ENCODE results near the gene CIAO2A.

The CIAO2A gene

GRCh38 chr15:64044300-64045100 is 49.1 kb downstream of the CIAO2A start:
- no peak for DNase-seq (ENCODE audit: low read depth in 2 of 2)

GRCh38 chr15:64038878-64039610 is 54.6 kb downstream of the CIAO2A start:
- no peak for DNase-seq (ENCODE audit: low read depth in 2 of 2)

GRCh38 chr15:64037966-64038365 is 55.7 kb downstream of the CIAO2A start:
- DNase-seq (ENCODE audit: low read depth in 2 of 2): no peak

- DNase-seq (ENCODE audit: low read depth in 2 of 2): no peak
These were observed 56.5 kb downstream of the CIAO2A start for GRCh38 chr15:64037116-64037515.

GRCh38 chr15:64035525-64035924 is 58.1 kb downstream of the CIAO2A start:
- no peak for DNase-seq (ENCODE audit: low read depth in 2 of 2)

- no peak for DNase-seq (ENCODE audit: low read depth in 2 of 2)
These were observed 59.1 kb downstream of the CIAO2A start for GRCh38 chr15:64034519-64034918.

GRCh38 chr15:64032329-64032728 is 61.3 kb downstream of the CIAO2A start:
- DNase-seq (ENCODE audit: low read depth in 2 of 2): no peak

GRCh38 chr15:64030123-64030522 is 63.5 kb downstream of the CIAO2A start:
- no peak for DNase-seq (ENCODE audit: low read depth in 2 of 2)

- DNase-seq (ENCODE audit: low read depth in 2 of 2): no peak
These were observed 64.0 kb downstream of the CIAO2A start for GRCh38 chr15:64029633-64030032.

- no peak for DNase-seq (ENCODE audit: low read depth in 2 of 2)
These were observed 64.5 kb downstream of the CIAO2A start for GRCh38 chr15:64029110-64029509.

GRCh38 chr15:64026591-64026990 is 67.0 kb downstream of the CIAO2A start:
- no peak for DNase-seq (ENCODE audit: low read depth in 2 of 2)

- no peak for DNase-seq (ENCODE audit: low read depth in 2 of 2)
These were observed 69.2 kb downstream of the CIAO2A start for GRCh38 chr15:64024172-64025050.

- DNase-seq (ENCODE audit: low read depth in 2 of 2): no peak
These were observed 70.4 kb downstream of the CIAO2A start for GRCh38 chr15:64023220-64023619.

GRCh38 chr15:64022571-64022970 is 71.1 kb downstream of the CIAO2A start:
- no peak for DNase-seq (ENCODE audit: low read depth in 2 of 2)

All from activated CD4-positive, alpha-beta T cell treated with anti-CD3 and anti-CD28 coated beads for 24 hours (primary cell).